GM12865 (cell line): ENCODE data around the gene RSPH9.
A peak's percentile ranks its signal among the peaks of the same experiment; 100 is the strongest.

Experiments used
- DNase-seq: peaks from one replicate; pipeline ENCODE4 v3.0.0; 2010; ENCODE audit warnings: low read depth
- H3K4me3 ChIP-seq: 2 replicates; pipeline ENCODE4 v1.5.1; 2011; ENCODE audit warnings: mild to moderate bottlenecking, low read depth, low read length, control low read depth
- TF ChIP-seq, protein P1 (sequence below): IDR thresholded peaks from 2 replicates; pipeline ENCODE4 v1.5.1; 2011; ENCODE audit warnings: low read length, control low read depth, low read depth, inconsistent platforms; ENCODE audit not compliant: insufficient read depth; ENCODE audit errors: missing control alignments

Gene RSPH9, protein sequence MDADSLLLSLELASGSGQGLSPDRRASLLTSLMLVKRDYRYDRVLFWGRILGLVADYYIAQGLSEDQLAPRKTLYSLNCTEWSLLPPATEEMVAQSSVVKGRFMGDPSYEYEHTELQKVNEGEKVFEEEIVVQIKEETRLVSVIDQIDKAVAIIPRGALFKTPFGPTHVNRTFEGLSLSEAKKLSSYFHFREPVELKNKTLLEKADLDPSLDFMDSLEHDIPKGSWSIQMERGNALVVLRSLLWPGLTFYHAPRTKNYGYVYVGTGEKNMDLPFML

DNA sequence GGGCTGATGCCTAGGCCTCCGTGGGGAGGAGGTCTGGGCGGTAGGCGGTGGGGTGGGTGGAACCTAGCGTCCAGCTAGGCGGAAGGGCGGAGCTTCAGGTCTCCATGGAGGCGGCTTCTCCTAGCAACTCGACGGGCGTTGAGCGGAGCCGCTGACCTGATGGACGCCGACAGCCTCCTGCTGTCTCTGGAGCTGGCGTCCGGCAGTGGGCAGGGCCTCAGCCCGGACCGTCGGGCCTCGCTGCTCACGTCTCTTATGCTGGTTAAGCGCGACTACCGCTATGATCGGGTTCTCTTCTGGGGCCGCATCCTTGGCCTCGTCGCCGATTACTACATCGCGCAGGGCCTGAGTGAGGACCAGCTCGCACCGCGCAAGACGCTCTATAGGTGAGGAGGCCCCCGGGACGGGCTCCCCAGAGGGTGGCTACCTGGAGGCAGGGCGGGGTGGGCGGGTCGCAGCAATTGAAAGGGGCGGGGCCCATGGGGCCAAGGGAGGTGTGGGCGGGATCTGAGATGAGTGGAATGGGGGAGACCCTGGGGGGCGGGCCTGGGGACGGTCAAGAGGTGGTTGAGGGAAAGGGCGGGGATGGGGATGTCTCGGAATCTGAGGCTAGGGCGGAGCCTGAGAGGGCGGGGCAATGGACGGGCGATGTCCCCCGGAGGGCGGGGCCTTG is at the start of gene RSPH9:
Gene RSPH9, plus strand, starts transcription at position 97 of the 673 bp plus-strand sequence. Its CDS starts 63 bp downstream, at position 160.
- no peak for DNase-seq
- TF ChIP-seq, protein P1, sequence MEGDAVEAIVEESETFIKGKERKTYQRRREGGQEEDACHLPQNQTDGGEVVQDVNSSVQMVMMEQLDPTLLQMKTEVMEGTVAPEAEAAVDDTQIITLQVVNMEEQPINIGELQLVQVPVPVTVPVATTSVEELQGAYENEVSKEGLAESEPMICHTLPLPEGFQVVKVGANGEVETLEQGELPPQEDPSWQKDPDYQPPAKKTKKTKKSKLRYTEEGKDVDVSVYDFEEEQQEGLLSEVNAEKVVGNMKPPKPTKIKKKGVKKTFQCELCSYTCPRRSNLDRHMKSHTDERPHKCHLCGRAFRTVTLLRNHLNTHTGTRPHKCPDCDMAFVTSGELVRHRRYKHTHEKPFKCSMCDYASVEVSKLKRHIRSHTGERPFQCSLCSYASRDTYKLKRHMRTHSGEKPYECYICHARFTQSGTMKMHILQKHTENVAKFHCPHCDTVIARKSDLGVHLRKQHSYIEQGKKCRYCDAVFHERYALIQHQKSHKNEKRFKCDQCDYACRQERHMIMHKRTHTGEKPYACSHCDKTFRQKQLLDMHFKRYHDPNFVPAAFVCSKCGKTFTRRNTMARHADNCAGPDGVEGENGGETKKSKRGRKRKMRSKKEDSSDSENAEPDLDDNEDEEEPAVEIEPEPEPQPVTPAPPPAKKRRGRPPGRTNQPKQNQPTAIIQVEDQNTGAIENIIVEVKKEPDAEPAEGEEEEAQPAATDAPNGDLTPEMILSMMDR, result no peak
- H3K4me3 ChIP-seq, result no peak within 1 kb of the TSS

DNA sequence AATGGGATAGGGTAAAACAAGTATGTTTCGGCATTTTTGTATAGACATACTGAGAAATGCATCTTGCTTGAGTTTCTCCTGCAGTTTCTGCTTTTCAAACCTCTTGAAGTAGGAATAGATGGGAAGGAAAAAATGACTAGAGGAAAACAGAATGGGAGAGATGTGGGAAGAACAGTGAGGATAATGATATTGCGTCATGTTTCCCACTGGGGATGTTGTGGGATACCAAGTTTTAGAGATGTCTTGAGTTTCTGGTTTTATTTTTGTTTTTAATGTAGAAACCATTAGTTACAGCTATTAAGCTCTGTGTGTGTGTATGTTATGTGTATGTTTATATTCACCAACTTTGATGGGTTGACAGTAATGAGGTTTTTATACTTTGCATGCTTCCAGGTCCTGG is 44.2 kb upstream of the RSPH9 start:
- TF ChIP-seq, protein P1, result no peak
- DNase-seq, result no peak
- no peak overlapping the region for H3K4me3 ChIP-seq

DNA sequence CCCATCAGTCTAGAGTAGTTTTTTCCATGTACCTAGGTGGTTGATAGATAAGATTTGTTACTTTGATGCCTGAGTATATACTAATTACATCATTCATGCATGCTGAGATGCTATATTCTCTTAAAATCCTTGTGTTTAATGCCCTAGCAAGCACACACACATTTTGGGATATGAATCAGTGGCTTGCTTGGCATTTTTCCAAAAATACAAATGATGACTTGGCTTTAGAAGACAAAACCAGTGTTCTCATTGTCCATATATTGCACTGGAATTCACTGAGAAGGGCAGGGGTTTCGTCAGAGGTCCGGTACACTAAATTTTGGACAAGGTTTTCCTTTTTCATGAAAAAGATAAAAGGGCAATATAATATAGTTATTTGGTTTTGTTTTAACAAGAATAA is 40.7 kb upstream of the RSPH9 start:
- no peak overlapping the region for H3K4me3 ChIP-seq
- DNase-seq, result no peak
- TF ChIP-seq, protein P1, result no peak

DNA sequence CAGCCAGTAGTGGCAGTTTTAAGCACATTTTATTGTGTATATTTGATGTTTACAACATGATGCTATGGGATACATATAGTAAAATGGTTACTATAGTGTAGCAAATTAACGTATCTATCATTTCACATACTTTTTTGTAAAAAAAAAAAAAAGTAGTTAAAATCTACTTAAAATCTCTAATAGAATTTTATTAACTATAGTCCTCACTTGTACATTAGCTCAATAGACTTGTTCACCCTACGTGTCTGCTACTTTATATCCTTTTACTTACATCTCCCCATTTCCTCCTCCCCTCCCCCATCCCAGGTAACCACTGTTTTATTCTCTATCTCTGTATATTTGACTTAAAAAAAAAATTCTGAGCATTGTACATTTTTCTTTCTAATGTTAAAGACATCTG is 38.8 kb upstream of the RSPH9 start:
- TF ChIP-seq, protein P1, result no peak
- no peak overlapping the region for H3K4me3 ChIP-seq

DNA sequence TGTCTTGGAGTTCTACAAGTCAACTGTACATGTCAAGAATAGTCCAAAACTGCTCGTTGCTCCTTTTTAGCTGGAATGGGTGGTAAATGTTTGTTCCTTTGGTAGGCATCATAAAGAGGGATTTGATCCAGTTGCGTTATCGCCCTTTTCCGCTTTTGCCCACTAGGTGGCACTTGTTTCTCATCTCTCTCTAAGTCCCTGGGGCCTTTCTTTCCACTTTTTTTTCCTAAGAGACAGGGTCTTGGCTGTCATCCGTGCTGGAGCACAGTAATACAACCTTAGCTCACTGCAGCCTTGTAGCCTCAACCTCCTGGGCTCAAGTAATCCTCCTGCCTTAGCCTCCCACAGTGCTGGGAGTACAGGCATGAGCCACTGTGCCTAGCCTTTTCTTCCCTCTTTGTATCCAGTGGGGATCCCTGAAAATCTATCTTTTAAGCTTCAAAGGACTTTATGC is 36.5 kb upstream of the RSPH9 start:
- DNase-seq, result peak; percentile 71
- no peak overlapping the region for H3K4me3 ChIP-seq
- TF ChIP-seq, protein P1, result peak; percentile 74

More for the DNA sequence above, 38.8 kb upstream of the RSPH9 start:
- DNase-seq, result no peak

DNA sequence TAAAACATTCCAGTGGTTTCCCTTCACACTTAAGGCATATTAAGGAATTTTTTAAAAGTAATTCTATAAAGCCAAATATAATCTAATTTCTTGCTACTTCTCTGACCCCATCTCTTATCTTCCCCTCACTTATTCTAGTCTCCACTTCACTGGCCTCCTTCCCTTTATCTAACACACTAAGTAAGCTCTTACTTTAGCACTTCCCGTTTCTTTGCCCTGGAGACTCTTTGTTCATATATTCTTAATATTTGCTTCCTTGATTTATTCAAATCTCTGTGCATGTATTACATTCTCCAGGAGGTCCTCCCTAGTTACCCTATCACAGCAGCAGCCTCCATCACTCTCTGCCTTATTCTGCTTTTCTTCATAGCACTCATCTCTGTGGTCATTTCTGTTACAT is 36.0 kb upstream of the RSPH9 start:
- no peak overlapping the region for H3K4me3 ChIP-seq
- TF ChIP-seq, protein P1, result no peak
- DNase-seq, result no peak

DNA sequence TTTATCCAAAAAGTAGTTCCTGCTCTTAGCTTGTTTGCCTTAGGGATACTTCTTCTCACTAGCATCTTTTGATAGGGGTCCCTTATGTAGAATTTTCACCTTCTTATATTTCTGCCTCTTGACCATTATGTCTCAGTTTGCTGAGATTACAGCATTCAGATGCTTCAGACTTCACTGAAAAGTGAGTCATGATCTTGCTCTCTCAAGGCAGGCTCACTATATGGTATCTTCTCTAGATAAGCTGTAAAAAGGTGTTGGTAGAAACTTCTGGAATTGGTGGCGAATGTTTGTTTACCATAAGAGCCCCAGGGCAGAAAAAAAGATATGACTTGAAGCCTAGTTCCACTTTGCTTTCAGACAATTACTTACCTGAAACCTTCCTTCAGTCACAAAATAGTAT is 35.4 kb upstream of the RSPH9 start:
- TF ChIP-seq, protein P1, result no peak
- DNase-seq, result no peak

More for the DNA sequence above, 35.4 kb upstream of the RSPH9 start:
- H3K4me3 ChIP-seq, result no peak overlapping the region
